ENCODE results near the gene KLHL36. TPM values are rescaled to one million over a fixed set of nuclear protein-coding genes. Genes with fewer than 3 reads are reported as not detected.
A peak's percentile ranks its signal among the peaks of the same experiment; 100 is the strongest.

Gene KLHL36
- total RNA-seq, 1 donor from 2014 or later, result 49.0 TPM

DNA sequence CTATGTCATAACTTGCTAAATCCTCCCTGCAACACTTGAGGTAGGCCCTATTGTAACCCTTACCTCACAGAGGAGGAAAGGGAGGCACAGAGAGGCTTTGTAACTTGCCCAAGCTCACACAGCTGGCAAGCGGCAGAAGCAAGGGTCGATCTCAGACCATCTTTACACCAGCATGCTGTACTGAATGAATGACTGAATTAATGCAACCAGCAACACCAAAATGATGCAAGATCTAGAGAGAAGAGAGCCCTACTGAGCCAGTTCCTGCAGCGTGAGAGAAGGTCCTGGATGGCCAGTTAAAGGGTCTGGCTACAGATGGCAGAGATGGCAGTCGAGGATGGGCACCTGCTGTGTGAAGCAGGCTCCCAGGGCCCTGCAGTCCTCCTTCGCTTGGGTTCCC is 8.2 kb upstream of the KLHL36 start:
- H3K27ac Mint-ChIP-seq (ENCODE audit: unreplicated experiment), result peak overlapping the region; percentile 53
- H3K27me3 ChIP-seq (ENCODE audit: insufficient read depth, low read length), result no peaks in the 10 kb centered on the region

DNA sequence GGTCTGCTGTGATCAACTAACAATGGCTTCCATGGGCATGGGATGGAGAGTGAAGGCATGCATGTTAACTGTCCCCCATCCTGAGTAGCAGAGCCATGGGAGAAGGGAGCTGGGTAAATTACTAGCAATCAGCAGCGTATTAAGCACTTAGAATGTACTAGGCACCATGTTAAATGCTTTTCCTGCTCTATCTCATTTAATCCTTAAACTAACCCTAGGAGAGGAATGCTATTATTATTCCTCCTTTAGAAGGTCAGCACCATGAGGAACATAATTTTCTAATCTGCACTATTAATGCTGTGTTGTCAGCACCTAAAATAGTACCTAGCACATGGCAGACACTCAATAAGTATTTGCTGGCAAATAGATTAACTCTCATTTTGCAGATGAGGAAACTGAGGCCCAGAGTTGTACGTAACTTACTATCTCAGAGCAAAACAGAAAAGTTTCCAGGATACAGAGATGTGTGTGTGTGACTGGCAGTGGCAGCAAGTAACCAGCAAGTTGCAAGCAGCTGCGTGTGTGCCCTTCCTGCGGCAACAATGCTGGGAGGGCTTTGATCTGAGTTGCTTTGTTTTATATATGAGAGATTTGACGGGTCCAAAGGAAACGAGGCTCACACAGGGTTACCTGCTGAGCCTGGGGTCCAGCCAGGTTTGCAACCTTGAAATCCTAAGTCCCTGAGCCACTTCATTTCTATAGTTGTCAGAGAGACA is 6.5 kb upstream of the KLHL36 start:
- Histone ChIP-seq H3K9ac (ENCODE audit: low read length) (no peak overlapping the region), H3K27me3 (ENCODE audit: insufficient read depth, low read length) (no peaks in the 10 kb centered on the region), H3K9me3 (ENCODE audit: insufficient read depth, low read depth, low read length) (no peaks in the 10 kb centered on the region), H3K79me2 (ENCODE audit: insufficient read depth, low read length) (no peaks in the 10 kb centered on the region), H3K36me3 (ENCODE audit: insufficient read depth, low read length) (no peaks in the 10 kb centered on the region), H3K4me2 (ENCODE audit: low read length) (no peak overlapping the region), H3K4me1 (ENCODE audit: insufficient read depth, low read length) (peaks cover 21% of the 10 kb centered on the region), H4K20me1 (ENCODE audit: insufficient read depth, low read length) (no peaks in the 10 kb centered on the region), H3K4me3 (ENCODE audit: insufficient read depth, low read depth, low read length) (no peak overlapping the region), H2AFZ (ENCODE audit: low read depth, low read length) (peak overlapping the region; percentile 2), H3K27ac (ENCODE audit: low read depth, low read length) (no peak overlapping the region)
- H3K36me3 Mint-ChIP-seq (ENCODE audit: low read depth, unreplicated experiment), result no peaks in the 10 kb centered on the region
- H3K9me3 Mint-ChIP-seq (ENCODE audit: unreplicated experiment), result peaks cover 2% of the 10 kb centered on the region
- no peak overlapping the region for H3K4me3 Mint-ChIP-seq (ENCODE audit: unreplicated experiment)
- H3K27ac Mint-ChIP-seq (ENCODE audit: unreplicated experiment), result no peak overlapping the region
- no peak for DNase-seq (ENCODE audit: low read depth)
- peaks cover 23% of the 10 kb centered on the region for H3K4me1 Mint-ChIP-seq (ENCODE audit: low read depth, unreplicated experiment)
- TF ChIP-seq EZH2 (IDR thresholded peaks at IDR 0.05; ENCODE audit: insufficient read depth, low read length), result no peak
- TF ChIP-seq, protein P1, sequence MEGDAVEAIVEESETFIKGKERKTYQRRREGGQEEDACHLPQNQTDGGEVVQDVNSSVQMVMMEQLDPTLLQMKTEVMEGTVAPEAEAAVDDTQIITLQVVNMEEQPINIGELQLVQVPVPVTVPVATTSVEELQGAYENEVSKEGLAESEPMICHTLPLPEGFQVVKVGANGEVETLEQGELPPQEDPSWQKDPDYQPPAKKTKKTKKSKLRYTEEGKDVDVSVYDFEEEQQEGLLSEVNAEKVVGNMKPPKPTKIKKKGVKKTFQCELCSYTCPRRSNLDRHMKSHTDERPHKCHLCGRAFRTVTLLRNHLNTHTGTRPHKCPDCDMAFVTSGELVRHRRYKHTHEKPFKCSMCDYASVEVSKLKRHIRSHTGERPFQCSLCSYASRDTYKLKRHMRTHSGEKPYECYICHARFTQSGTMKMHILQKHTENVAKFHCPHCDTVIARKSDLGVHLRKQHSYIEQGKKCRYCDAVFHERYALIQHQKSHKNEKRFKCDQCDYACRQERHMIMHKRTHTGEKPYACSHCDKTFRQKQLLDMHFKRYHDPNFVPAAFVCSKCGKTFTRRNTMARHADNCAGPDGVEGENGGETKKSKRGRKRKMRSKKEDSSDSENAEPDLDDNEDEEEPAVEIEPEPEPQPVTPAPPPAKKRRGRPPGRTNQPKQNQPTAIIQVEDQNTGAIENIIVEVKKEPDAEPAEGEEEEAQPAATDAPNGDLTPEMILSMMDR (IDR thresholded peaks at IDR 0.05; ENCODE audit: insufficient read depth, low read depth, low read length), result no peak
- H3K27me3 Mint-ChIP-seq (ENCODE audit: low read depth, unreplicated experiment), result peaks cover 11% of the 10 kb centered on the region
- FAIRE-seq, result no peak

More for the DNA sequence above, 8.2 kb upstream of the KLHL36 start:
- H3K4me1 ChIP-seq (ENCODE audit: insufficient read depth, low read length), result peaks cover 21% of the 10 kb centered on the region
- TF ChIP-seq EZH2 (IDR thresholded peaks at IDR 0.05; ENCODE audit: insufficient read depth, low read length), result no peak
- FAIRE-seq (no peak), DNase-seq (ENCODE audit: low read depth) (no peak)
- H3K79me2 ChIP-seq (ENCODE audit: insufficient read depth, low read length), result no peaks in the 10 kb centered on the region
- no peaks in the 10 kb centered on the region for H3K9me3 ChIP-seq (ENCODE audit: insufficient read depth, low read depth, low read length)
- Mint-ChIP-seq H3K4me1 (ENCODE audit: low read depth, unreplicated experiment) (peaks cover 23% of the 10 kb centered on the region), H3K4me3 (ENCODE audit: unreplicated experiment) (no peak overlapping the region), H3K27me3 (ENCODE audit: low read depth, unreplicated experiment) (peaks cover 10% of the 10 kb centered on the region), H3K36me3 (ENCODE audit: low read depth, unreplicated experiment) (no peaks in the 10 kb centered on the region), H3K9me3 (ENCODE audit: unreplicated experiment) (peaks cover 2% of the 10 kb centered on the region)
- no peak overlapping the region for H3K4me3 ChIP-seq (ENCODE audit: insufficient read depth, low read depth, low read length)
- H3K9ac ChIP-seq (ENCODE audit: low read length), result no peak overlapping the region
- no peaks in the 10 kb centered on the region for H4K20me1 ChIP-seq (ENCODE audit: insufficient read depth, low read length)
- H2AFZ ChIP-seq (ENCODE audit: low read depth, low read length), result no peak overlapping the region
- H3K4me2 ChIP-seq (ENCODE audit: low read length), result no peak overlapping the region
- H3K27ac ChIP-seq (ENCODE audit: low read depth, low read length), result no peak overlapping the region
- H3K36me3 ChIP-seq (ENCODE audit: insufficient read depth, low read length), result no peaks in the 10 kb centered on the region

DNA sequence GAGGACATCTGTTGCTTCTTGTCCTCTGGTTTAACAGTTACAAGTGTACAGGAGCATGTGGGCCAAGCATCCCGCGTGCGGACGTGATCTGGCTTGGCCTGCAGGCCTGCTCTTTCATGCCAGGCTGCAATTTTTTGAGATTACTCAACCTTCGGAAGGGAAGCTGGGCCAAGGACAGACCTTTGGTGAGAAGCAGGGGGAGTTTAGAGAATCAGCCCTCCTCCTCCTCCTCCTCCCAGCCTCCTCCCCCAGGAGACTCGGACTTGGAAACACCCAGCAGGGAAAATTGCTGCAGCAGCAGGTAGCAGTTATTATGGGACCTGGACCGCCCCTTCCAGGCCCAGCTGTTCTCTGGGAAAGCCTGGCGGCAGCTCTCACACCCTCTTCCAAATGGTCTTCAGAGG is 5.1 kb upstream of the KLHL36 start:
- H3K4me1 ChIP-seq (ENCODE audit: insufficient read depth, low read length), result peaks cover 30% of the 10 kb centered on the region
- peak; percentile 84 for DNase-seq (ENCODE audit: low read depth)
- no peaks in the 10 kb centered on the region for H3K27me3 ChIP-seq (ENCODE audit: insufficient read depth, low read length)
- peak overlapping the region; percentile 3 for H3K9ac ChIP-seq (ENCODE audit: low read length)
- H4K20me1 ChIP-seq (ENCODE audit: insufficient read depth, low read length), result no peaks in the 10 kb centered on the region
- Mint-ChIP-seq H3K9me3 (ENCODE audit: unreplicated experiment) (peaks cover 2% of the 10 kb centered on the region), H3K36me3 (ENCODE audit: low read depth, unreplicated experiment) (no peaks in the 10 kb centered on the region), H3K4me3 (ENCODE audit: unreplicated experiment) (peak overlapping the region; percentile 3), H3K27ac (ENCODE audit: unreplicated experiment) (peak overlapping the region; percentile 67), H3K4me1 (ENCODE audit: low read depth, unreplicated experiment) (peaks cover 26% of the 10 kb centered on the region), H3K27me3 (ENCODE audit: low read depth, unreplicated experiment) (peaks cover 4% of the 10 kb centered on the region)
- peaks cover 2% of the 10 kb centered on the region for H3K9me3 ChIP-seq (ENCODE audit: insufficient read depth, low read depth, low read length)
- no peaks in the 10 kb centered on the region for H3K79me2 ChIP-seq (ENCODE audit: insufficient read depth, low read length)
- H3K36me3 ChIP-seq (ENCODE audit: insufficient read depth, low read length), result no peaks in the 10 kb centered on the region
- FAIRE-seq, result no peak
- peak overlapping the region; percentile 17 for H3K27ac ChIP-seq (ENCODE audit: low read depth, low read length)
- H3K4me3 ChIP-seq (ENCODE audit: insufficient read depth, low read depth, low read length), result no peak overlapping the region
- peak overlapping the region; percentile 59 for H3K4me2 ChIP-seq (ENCODE audit: low read length)
- TF ChIP-seq EZH2 (IDR thresholded peaks at IDR 0.05; ENCODE audit: insufficient read depth, low read length), result no peak
- TF ChIP-seq, protein P1 (IDR thresholded peaks at IDR 0.05; ENCODE audit: insufficient read depth, low read depth, low read length), result no peak
- H2AFZ ChIP-seq (ENCODE audit: low read depth, low read length), result peak overlapping the region; percentile 81
